ENCODE data around the gene EFCAB12.
A peak's percentile ranks its signal among the peaks of the same experiment; 100 is the strongest.

EFCAB12 gene

DNA sequence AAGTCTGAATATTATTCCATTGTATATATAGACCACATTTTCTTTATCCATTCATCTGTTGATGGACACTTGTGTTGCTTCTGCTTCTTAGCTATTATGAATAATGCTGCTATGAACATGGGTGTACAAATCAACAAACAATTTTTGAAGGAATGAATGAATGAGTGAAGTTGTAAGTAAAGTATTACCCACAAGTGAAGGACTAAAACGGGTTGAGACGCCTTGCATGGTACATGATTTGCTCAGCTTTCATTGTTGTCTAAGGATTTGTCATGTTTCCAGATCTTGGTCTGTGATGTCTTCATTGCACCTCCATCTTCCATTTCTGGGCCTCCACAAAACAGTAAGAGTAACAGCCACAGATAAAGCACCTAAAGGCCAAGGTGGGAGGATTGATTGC is 32.1 kb upstream of the EFCAB12 start:
- Mint-ChIP-seq H3K9me3 (ENCODE audit: low read depth) (no peaks in the 10 kb centered on the region), H3K27ac (no peak overlapping the region), H3K36me3 (peaks cover 9% of the 10 kb centered on the region), H3K27me3 (no peaks in the 10 kb centered on the region), H3K4me3 (no peak overlapping the region), H3K4me1 (ENCODE audit: low read depth) (no peaks in the 10 kb centered on the region)

DNA sequence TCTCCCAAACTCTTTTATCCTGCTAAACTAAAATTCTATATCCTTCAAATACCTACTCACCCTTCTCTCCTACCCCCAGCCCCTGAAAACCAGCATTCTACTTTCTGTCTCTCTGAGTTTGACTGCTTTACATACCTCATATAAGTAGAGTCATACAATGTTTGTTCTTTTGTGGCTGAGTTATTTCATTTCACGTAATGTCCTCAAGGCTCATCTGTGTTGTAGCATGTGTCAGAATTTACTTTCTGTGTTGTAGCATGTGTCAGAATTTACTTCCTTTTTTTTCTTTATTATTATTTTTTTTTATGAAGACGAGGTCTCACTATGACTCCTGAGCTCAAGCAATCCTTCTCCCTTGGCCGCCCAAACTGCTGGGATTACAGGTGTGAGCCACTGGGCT is 31.7 kb upstream of the EFCAB12 start:
- Mint-ChIP-seq H3K36me3 (peaks cover 9% of the 10 kb centered on the region), H3K27me3 (no peaks in the 10 kb centered on the region), H3K4me1 (ENCODE audit: low read depth) (no peaks in the 10 kb centered on the region), H3K9me3 (ENCODE audit: low read depth) (no peaks in the 10 kb centered on the region), H3K27ac (no peak overlapping the region), H3K4me3 (no peak overlapping the region)

DNA sequence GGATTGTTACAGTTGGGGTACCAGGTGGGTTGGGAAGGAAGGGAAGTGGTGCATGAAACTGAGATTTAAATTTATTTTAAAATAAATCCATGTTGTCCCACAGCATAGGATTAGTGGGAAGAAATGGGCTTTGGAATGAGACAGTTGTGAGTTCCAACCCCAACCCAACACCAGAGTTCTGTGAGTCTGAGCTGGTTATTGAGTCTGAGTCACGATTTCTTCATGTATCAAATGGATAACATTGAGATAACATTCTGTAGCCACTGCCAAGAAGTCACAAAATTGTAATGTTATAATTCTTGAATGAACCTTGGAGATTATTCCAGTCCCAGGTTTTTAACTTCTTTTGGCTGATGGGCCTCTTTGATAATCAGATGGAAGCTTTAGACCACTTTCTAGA is 25.3 kb upstream of the EFCAB12 start:
- Mint-ChIP-seq H3K36me3 (peaks cover 28% of the 10 kb centered on the region), H3K27me3 (no peaks in the 10 kb centered on the region), H3K27ac (no peak overlapping the region), H3K4me1 (ENCODE audit: low read depth) (peaks cover 1% of the 10 kb centered on the region), H3K4me3 (no peak overlapping the region), H3K9me3 (ENCODE audit: low read depth) (no peaks in the 10 kb centered on the region)

DNA sequence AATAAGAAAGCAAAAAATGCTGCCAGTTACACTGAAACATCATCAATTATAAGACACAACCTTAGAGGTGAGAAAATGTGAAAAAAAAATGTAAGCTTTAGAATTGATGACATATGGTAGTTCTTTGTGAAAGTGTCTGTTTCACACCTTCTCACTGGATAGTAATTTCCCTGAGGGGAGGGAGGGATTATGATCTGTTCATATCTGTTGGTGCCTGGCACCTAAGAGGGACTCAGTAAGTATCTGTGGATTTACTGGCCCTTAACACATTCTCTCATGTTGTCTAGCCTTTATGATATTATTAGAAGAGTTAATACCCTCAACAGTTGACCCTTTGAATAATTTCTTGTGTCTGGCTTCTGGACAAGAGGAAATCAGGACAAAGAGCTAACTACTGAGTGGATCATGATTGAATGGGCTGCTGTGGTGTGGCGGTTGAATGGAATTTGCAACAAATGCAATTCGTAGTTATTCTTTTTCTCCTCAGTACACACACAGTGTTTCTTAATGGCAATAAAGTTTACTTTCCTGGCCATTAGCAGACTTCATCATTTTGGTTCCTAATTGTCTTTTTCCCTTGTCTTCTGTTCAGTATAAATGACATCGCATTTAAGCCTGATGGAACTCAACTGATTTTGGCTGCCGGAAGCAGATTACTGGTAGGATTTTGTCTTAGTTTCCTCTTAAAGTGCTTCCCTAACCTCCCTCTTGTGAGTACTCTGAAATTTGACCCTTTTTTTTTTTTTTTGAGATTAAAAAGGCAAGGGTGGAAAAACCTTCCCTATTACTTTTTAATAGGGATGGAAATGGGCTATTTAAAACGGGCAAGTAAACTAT is 21.1 kb upstream of the EFCAB12 start:
- H3K36me3 Mint-ChIP-seq: peaks cover 26% of the 10 kb centered on the region
- no peak overlapping the region for H3K4me3 Mint-ChIP-seq
- no peak overlapping the region for H3K27ac Mint-ChIP-seq
- no peaks in the 10 kb centered on the region for H3K27me3 Mint-ChIP-seq
- H3K4me1 Mint-ChIP-seq (ENCODE audit: low read depth): peaks cover 1% of the 10 kb centered on the region
- H3K9me3 Mint-ChIP-seq (ENCODE audit: low read depth): no peaks in the 10 kb centered on the region

DNA sequence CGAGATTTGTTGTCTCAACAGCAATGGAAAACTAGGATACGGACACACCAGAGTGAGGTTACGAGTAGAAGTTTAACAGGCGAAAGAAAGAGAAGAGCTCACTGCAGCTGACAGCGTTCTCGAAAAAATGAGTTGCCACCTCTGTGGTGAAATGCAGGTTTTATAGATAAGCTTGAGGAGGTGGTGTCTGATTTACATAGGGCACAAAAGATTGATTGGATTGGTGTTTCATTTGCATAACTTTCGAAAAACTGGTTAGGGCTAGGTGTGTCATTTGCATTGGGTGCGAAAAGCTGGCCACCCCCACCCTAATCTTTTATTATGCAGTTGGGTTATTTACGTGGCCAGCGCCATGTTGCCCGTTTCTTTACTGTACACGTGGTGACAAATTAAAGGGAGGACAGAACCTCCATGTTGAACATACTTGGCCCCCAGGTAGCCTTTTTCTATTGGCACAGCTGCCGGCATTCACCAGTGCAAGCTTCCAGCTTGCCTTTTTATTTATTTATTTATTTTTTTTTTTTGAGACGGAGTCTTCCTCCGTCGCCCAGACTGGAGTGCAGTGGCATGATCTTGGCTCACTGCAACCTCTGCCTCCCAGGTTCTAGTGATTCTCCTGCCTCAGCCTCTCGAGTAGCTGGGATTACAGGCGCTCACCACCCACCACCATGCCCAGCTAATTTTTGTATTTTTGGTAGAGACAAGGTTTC is 19.9 kb upstream of the EFCAB12 start:
- Mint-ChIP-seq H3K27me3 (no peaks in the 10 kb centered on the region), H3K36me3 (peaks cover 21% of the 10 kb centered on the region), H3K27ac (no peak overlapping the region)

DNA sequence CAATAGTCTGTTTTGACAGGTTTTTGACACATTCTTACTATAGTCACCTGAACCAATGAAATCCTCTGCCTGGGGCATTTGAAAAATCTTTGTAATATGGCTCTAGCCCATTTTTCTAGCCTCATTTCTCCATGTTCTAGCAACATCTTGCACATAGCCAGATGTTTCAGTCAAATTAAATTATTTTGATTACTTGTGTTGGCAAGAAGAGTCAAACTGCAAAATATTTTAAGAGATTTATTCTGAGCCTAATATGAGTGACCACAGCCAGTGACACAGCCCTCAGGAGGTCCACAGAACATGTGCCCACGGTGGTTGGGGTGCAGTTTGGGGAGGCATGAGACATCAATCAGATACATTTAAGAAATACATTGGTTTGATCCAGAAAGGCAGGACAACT is 18.5 kb upstream of the EFCAB12 start:
- H3K27me3 Mint-ChIP-seq: no peaks in the 10 kb centered on the region
- H3K4me3 Mint-ChIP-seq: no peak overlapping the region
- no peaks in the 10 kb centered on the region for H3K9me3 Mint-ChIP-seq (ENCODE audit: low read depth)
- peaks cover 15% of the 10 kb centered on the region for H3K4me1 Mint-ChIP-seq (ENCODE audit: low read depth)
- no peak overlapping the region for H3K27ac Mint-ChIP-seq
- H3K36me3 Mint-ChIP-seq: peaks cover 9% of the 10 kb centered on the region

More for the DNA sequence above, 19.9 kb upstream of the EFCAB12 start:
- Mint-ChIP-seq H3K4me1 (ENCODE audit: low read depth) (peaks cover 3% of the 10 kb centered on the region), H3K4me3 (no peak overlapping the region), H3K9me3 (ENCODE audit: low read depth) (no peaks in the 10 kb centered on the region)

DNA sequence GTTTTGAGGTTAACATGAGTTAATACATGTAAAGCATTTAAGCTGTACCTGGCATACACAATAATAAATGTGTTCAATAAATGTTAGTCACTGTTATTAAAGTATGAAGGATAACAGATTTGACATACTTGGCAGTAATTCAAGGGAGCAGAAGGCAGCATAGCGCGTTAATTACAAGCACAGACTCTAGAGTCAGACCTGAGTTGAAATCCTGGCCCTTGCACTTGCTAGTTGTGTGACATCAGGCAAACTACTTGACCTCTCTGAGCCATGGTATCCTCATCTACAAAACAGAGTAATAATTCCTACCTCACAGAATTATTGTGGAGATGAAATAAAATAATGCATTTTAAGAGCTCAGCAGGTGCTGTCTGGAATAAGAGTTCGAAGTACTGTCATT is 17.0 kb upstream of the EFCAB12 start:
- no peaks in the 10 kb centered on the region for H3K9me3 Mint-ChIP-seq (ENCODE audit: low read depth)
- H3K36me3 Mint-ChIP-seq: peaks cover 5% of the 10 kb centered on the region
- H3K4me1 Mint-ChIP-seq (ENCODE audit: low read depth): peaks cover 27% of the 10 kb centered on the region
- H3K4me3 Mint-ChIP-seq: no peak overlapping the region
- no peak overlapping the region for H3K27ac Mint-ChIP-seq
- H3K27me3 Mint-ChIP-seq: no peaks in the 10 kb centered on the region

DNA sequence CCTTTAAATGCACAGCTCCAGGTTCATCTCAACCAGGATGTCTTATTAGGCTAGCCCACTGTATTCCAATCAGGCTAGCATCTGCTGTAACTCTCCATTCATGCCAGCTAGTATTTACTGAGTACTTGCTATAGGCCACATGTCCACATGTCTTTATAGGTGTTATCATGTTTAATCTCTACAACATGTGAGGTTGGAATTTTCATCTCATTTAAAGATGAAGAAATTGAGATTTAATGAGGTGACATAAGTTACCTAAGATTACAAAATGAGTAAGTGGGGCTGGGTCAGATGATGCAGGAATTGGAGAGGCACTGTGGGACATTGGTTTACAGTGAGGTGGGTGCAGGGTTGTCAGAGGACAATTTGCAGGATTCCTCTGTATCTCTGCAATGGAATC is 14.5 kb upstream of the EFCAB12 start:
- peaks cover 41% of the 10 kb centered on the region for H3K4me1 Mint-ChIP-seq (ENCODE audit: low read depth)
- no peaks in the 10 kb centered on the region for H3K27me3 Mint-ChIP-seq
- peak overlapping the region; percentile 12 for H3K27ac Mint-ChIP-seq
- H3K4me3 Mint-ChIP-seq: no peak overlapping the region
- H3K9me3 Mint-ChIP-seq (ENCODE audit: low read depth): no peaks in the 10 kb centered on the region
- no peaks in the 10 kb centered on the region for H3K36me3 Mint-ChIP-seq

DNA sequence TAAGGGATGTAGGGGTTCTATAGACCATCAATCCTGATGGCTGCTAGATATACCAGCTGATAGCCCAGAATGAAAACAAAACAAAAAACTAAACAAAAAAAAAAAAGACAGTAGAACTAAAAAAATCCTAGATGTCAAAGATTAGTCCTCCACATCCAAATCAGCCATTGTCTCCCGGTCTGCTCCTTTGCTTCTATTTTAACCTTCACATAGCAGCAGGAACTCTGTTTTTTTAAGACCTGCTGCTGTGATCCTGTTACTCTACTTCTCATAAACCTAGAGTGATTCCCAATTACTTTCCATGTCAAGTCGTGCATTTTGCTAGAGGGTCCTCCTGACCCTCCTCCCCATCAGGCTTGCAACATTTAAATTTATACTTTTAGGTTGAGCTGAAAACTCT is 14.1 kb upstream of the EFCAB12 start:
- Mint-ChIP-seq H3K4me1 (ENCODE audit: low read depth) (peaks cover 45% of the 10 kb centered on the region), H3K27me3 (no peaks in the 10 kb centered on the region), H3K9me3 (ENCODE audit: low read depth) (no peaks in the 10 kb centered on the region), H3K4me3 (no peak overlapping the region), H3K36me3 (peaks cover 4% of the 10 kb centered on the region), H3K27ac (peak overlapping the region; percentile 12)

DNA sequence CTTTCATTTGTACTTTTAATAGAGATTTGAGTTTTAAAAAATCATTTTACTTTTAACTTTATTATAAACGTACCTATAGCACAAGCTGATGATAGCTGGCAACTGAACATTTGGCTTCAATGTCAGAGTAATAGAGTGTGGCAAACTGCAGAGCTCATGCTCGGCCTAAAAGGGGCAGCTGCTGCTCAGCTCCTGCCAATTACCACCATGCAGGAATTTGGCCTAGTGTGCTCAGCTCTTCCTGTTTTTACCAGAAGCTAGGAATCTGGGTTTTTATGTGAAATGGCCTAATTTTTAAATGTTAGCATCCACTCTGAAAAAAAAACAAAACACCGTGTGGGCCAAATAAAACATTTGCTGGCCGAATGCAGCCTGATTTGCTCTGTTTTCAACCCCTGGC is 13.3 kb upstream of the EFCAB12 start:
- H3K27ac Mint-ChIP-seq: peak overlapping the region; percentile 99
- peaks cover 4% of the 10 kb centered on the region for H3K36me3 Mint-ChIP-seq
- peak overlapping the region; percentile 97 for H3K4me3 Mint-ChIP-seq
- H3K4me1 Mint-ChIP-seq (ENCODE audit: low read depth): peaks cover 50% of the 10 kb centered on the region
- no peaks in the 10 kb centered on the region for H3K9me3 Mint-ChIP-seq (ENCODE audit: low read depth)
- no peaks in the 10 kb centered on the region for H3K27me3 Mint-ChIP-seq

DNA sequence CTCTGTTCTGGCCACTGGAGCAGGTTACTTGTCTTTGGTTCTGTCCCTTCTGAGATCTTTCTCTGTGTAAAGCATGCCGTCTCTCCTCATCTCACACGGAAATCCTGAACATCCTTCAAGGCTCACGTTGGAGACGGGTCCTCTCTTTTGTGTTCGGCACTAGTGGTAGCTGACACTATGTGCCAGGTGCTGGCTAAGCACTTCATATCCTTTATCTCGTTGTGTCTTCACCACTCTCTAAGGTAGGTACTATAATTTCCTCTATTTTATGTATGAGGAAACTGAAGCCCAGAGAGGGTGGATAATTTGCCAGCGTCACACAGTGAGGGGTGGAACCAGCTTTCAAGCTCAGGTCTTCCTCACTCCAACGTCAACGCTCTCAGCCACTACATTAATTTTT is 12.8 kb upstream of the EFCAB12 start:
- Mint-ChIP-seq H3K36me3 (peaks cover 4% of the 10 kb centered on the region), H3K4me1 (ENCODE audit: low read depth) (peaks cover 56% of the 10 kb centered on the region), H3K9me3 (ENCODE audit: low read depth) (no peaks in the 10 kb centered on the region), H3K27ac (peak overlapping the region; percentile 99), H3K27me3 (no peaks in the 10 kb centered on the region), H3K4me3 (peak overlapping the region; percentile 97)

DNA sequence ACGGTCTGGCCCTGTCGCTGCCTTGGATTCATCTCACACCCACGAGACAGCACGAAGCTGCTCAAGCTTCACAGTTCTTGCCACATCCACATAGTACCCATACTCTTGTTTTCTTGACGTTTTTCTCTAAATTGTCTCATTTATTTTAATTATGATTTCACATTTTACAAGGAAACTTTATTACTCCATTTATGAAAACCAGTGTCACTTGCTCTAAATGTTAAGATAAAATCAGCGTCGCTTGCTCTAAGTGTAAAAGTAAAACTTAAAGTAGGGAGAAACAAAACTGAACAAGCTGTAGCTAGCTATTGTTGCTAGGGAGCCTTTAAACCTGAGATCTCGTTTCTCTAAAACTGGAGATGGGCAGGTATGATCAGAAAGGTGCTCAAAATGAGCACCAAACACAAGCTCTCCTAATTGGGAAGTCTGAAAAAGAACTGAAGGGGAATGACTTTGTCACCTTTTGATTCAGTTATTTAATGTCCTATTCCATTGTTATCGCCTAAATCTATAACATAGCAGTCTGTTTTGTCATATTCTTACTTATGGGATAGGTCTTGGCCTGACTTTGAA is 12.3 kb upstream of the EFCAB12 start:
- H3K36me3 Mint-ChIP-seq: peaks cover 4% of the 10 kb centered on the region
- H3K27ac Mint-ChIP-seq: peak overlapping the region; percentile 99
- H3K27me3 Mint-ChIP-seq: no peaks in the 10 kb centered on the region
- H3K4me3 Mint-ChIP-seq: peak overlapping the region; percentile 97
- peaks cover 61% of the 10 kb centered on the region for H3K4me1 Mint-ChIP-seq (ENCODE audit: low read depth)
- H3K9me3 Mint-ChIP-seq (ENCODE audit: low read depth): no peaks in the 10 kb centered on the region

DNA sequence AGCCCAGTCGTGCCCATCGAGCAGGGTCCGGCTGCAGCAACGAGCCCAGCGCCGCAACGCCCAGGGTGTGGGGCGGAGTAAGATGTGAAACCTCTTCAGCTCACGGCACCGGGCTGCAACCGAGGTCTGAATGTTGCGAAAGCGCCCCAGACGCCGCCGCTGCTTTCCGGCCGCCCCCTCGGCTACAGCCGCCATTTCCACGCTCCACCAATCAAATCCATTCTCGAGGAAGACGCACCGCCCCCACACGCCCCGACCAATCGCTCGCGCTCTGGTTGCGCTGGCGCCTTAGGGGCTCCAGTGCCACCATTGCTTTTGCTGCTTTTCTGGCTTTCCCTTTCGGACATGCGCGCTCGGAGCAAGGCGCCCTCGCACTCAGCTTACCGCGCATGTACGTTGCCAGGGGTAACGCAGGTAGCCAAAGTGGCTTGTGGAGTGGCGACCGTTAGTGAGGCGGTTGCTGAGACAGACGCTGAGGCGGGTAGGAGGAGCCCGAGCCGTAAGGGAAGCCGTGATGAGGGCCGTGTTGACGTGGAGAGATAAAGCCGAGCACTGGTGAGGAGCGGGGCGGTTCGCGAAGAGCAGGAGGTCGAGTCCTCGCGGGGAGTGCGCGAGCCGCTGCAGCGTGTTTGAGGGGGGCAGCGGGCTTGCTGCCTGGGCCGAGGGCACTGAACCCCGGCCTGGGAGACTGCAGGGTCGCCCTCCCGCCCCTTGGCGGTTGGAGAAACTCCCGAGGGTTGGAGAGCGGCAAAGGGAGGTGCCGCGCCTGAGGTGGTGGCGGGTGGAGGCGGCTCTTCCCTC is 11.6 kb upstream of the EFCAB12 start, which contains the start of the genes IFT122 and MBD4:
TSS of gene IFT122 (plus strand) at position 408 of the 801 bp plus-strand sequence. CDS start at position 515, 107 bp downstream.
TSS of gene MBD4 (minus strand) at position 132 of the 801 bp plus-strand sequence. CDS start at position 17, 115 bp downstream.
- peak within 1 kb of the TSS; percentile 97 for H3K4me3 Mint-ChIP-seq
- peaks cover 68% of the 10 kb centered on the region for H3K4me1 Mint-ChIP-seq (ENCODE audit: low read depth)
- H3K27ac Mint-ChIP-seq: peak within 1 kb of the TSS; percentile 99
- H3K27me3 Mint-ChIP-seq: no peaks in the 10 kb centered on the region
- peaks cover 7% of the 10 kb centered on the region for H3K36me3 Mint-ChIP-seq
- H3K9me3 Mint-ChIP-seq (ENCODE audit: low read depth): no peaks in the 10 kb centered on the region

DNA sequence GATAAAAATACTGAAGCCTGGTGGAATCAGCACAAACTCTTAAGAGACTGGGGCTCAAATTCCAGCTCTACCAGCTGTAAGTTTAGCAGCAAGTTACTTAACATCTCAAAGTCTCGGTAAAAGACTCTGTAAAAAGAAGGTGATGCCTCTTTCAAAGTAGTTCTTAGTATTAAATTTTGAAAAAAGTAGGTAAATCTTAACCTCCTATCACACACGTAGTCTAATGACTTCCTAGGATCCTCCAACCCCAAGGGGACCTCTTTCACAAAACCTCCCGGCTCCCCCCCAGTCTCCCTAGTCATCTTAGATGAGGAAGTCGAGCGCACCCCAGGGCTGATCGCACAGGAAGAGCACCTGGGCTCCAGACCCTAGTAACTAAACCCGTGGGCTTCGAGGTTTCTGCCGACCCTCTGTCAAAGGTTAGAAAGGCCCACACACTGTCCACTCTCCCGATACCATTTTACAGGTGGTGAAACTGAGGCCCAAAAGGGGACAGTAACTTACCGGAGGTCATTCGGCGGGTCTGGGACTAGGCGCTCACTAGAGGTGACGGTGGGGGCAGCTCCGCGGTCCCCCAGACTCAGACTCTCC is 10.9 kb upstream of the EFCAB12 start:
- Mint-ChIP-seq H3K4me3 (peak overlapping the region; percentile 97), H3K36me3 (peaks cover 7% of the 10 kb centered on the region), H3K9me3 (ENCODE audit: low read depth) (no peaks in the 10 kb centered on the region), H3K4me1 (ENCODE audit: low read depth) (peaks cover 72% of the 10 kb centered on the region), H3K27ac (peak overlapping the region; percentile 99), H3K27me3 (no peaks in the 10 kb centered on the region)

Data from activated naive CD8-positive, alpha-beta T cell (primary cell).